GM13976 (cell line): Measurements from ENCODE around the gene GJA8.
A peak's percentile ranks its signal among the peaks of the same experiment; 100 is the strongest.

Experiments
- DNase-seq: peaks from one replicate; pipeline ENCODE4 v3.0.0; 2012; ENCODE audit warnings: low spot score
- in situ Hi-C: fragments of 300-500 bp; cut with MboI; formaldehyde crosslinking; loops from one replicate; pipeline ENCODE4 v1.12.0; 2022; ENCODE audit warnings: low sequenced_read_pairs, mixed read lengths, inconsistent platforms; ENCODE audit not compliant: unreplicated experiment
- TF ChIP-seq, protein P1 (sequence below): IDR thresholded peaks from 2 replicates; pipeline ENCODE4 v1.5.1; 2012; ENCODE audit warnings: borderline replicate concordance, mild to moderate bottlenecking; ENCODE audit not compliant: insufficient read depth; ENCODE audit errors: extremely low read depth, missing control alignments, control extremely low read depth

Gene GJA8

GRCh38 chr1:147897789-147898188, 4.8 kb upstream of the GJA8 start:
- TF ChIP-seq, protein P1, sequence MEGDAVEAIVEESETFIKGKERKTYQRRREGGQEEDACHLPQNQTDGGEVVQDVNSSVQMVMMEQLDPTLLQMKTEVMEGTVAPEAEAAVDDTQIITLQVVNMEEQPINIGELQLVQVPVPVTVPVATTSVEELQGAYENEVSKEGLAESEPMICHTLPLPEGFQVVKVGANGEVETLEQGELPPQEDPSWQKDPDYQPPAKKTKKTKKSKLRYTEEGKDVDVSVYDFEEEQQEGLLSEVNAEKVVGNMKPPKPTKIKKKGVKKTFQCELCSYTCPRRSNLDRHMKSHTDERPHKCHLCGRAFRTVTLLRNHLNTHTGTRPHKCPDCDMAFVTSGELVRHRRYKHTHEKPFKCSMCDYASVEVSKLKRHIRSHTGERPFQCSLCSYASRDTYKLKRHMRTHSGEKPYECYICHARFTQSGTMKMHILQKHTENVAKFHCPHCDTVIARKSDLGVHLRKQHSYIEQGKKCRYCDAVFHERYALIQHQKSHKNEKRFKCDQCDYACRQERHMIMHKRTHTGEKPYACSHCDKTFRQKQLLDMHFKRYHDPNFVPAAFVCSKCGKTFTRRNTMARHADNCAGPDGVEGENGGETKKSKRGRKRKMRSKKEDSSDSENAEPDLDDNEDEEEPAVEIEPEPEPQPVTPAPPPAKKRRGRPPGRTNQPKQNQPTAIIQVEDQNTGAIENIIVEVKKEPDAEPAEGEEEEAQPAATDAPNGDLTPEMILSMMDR: no peak
- DNase-seq: no peak
- in situ Hi-C loops: loop anchor here (25.0 kb wide), 1 partner anchor 385 kb away; no protein-coding TSS in a partner anchor

GRCh38 chr1:147904726-147905125, 2.1 kb downstream of the GJA8 start:
- peak; percentile 37 for DNase-seq
- TF ChIP-seq, protein P1: no peak
- in situ Hi-C loops: no loop called here

DNA sequence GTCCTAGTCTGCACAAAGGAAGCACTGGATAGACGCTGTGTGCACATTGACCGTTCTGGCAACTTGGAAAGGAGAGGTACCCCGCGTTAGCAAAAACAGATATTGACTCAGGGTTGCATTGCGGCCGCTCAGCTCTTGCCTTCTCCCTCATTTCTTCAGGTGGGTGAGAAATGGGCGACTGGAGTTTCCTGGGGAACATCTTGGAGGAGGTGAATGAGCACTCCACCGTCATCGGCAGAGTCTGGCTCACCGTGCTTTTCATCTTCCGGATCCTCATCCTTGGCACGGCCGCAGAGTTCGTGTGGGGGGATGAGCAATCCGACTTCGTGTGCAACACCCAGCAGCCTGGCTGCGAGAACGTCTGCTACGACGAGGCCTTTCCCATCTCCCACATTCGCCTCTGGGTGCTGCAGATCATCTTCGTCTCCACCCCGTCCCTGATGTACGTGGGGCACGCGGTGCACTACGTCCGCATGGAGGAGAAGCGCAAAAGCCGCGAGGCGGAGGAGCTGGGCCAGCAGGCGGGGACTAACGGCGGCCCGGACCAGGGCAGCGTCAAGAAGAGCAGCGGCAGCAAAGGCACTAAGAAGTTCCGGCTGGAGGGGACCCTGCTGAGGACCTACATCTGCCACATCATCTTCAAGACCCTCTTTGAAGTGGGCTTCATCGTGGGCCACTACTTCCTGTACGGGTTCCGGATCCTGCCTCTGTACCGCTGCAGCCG, 5.4 kb downstream of the GJA8 start:
- TF ChIP-seq, protein P1: no peak
- in situ Hi-C loops: no loop called here

DNA sequence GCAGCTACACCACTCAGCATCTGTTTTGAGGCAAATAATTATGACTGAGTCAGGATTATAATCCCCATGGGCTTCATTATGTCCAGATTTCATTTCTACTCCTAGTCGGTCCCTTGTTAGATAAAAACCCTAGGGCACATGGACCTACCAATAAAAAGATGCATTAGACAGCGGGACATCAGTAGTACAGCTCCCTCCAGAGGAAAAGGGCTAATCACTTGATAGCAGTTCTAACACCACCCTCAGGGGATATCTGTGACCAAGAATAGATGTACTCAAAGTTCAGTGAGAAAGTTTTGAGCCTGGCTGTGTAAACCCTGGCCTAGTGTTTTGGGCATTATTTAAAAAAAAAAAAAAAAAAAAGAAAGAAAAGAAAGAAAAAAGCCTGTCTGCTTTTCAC, 10.0 kb downstream of the GJA8 start:
- TF ChIP-seq, protein P1: no peak
- no peak for DNase-seq
- in situ Hi-C loops: no loop called here

More for the DNA sequence above, 5.4 kb downstream of the GJA8 start:
- DNase-seq: no peak

DNA sequence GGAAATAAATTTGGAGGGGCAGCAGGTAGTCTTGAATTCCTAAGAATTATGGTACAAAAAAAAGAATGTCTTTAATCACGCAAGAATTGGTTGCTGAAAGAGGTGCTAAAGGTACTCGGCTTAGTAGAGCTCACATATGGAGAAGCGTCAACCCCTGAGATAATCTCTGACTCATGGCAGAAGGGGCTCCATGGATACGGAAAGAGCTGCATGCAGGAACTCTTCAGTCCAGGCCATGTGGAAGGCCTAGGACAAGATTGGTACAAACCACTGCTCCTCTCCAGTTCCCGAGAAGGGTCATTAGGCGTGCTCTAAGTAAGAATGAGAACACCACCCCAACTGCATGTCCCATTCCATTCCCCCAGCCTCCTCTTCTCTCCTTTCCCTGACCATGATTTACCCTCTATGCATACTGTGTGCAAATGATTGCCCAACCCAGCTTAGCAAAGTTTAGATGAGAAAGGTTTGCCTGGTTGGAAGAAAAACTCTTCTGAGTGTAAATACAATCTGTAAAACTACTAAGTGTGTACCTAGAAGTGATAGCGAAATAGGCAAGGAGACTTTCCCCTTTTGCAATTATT, 10.9 kb downstream of the GJA8 start:
- in situ Hi-C loops: no loop called here
- no peak for DNase-seq
- TF ChIP-seq, protein P1: no peak

DNA sequence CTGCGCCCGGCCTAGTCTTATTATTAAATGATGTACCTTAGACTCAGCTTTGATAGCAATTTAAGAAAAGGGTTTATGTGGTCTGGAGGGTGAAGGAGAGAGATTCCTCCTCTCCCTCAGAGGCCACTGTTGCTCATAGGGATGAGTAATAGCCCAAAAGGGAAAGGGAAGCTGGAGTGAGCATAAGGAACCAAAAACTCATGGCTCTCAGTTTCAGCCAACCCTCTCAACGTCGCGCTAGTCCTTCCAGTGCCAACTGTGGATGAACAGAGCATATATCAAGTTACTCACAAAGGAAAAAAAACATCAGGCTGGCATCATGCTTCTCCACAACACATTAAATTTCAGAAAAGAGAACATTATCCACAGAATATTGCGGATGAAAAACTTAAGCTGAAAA, 17.3 kb downstream of the GJA8 start:
- no peak for DNase-seq
- in situ Hi-C loops: no loop called here
- TF ChIP-seq, protein P1: no peak
